Activated T-helper 1 cell treated with anti-CD3 and anti-CD28 coated beads, Interleukin-2, amount 50 U/mL, for 16 hours (primary cell): ENCODE results near the gene MAPK8.

Experiments
- DNase-seq, 2 donors: peaks; one replicate each; pipeline ENCODE4 v3.0.0-alpha.2; 2020; ENCODE audit warnings: low read depth in 1 of 2, low spot score in 1 of 2

Gene MAPK8

GRCh38 chr10:48459270-48460150 lies 153.0 kb downstream of the MAPK8 start:
- no peak for DNase-seq

DNA sequence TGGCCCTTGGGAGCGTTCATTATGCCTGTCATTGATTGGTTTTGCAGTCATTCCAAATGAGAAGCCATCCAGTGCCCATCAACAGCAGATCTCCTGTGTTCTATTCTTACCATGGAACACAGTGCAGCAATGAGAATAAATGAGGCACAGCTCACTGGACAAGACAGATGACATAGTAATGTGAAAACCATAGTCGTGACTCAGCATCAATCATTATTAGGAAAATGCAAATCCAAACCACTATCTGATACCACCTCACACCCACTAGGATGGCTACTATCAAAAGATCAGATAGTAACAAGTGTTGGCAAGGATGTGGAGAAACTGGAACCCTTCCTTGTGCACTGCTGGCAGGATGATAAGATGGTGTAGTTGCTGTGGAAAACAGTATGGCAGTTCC lies 153.7 kb downstream of the MAPK8 start:
- DNase-seq: no peak

DNA sequence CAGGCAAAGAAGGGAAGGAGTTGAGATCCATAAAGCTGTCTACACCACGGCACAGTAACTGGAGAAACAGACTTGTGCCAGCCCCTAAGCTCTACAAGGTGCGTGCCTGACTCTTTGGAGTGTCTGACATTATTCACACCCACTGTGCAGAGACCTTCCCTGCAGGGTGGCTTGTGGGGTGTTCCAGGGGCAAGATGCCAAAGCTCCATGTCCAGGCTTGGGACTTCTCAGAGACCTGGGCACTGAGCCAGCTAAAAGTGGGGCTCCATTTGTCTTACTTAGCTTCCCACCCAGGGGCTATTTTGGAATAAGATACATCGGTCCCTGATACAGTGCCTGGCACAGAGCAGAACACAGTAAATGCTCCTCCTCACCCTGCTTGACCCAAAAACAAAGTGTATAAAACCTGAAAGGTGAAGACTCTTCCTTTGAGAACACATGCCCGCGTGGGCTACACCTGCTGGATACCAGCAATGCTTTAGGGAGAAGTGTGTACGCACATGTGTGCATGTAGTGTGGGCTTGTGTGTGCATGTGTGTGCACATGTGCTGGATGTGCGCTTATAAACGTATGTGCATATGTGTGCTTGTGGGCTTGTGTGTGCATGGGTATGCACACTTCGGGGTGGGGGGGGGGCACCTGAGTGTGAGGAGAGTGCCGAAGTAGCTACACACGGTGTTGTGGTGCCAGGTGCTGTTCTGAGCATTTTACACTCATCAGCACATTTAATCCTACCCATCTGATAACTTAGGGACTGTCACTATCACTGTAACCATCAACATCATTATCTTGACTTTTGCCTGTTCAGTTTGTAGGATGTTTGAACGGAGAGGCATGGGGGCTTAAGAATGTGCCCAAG lies 155.4 kb downstream of the MAPK8 start:
- DNase-seq: no peak

DNA sequence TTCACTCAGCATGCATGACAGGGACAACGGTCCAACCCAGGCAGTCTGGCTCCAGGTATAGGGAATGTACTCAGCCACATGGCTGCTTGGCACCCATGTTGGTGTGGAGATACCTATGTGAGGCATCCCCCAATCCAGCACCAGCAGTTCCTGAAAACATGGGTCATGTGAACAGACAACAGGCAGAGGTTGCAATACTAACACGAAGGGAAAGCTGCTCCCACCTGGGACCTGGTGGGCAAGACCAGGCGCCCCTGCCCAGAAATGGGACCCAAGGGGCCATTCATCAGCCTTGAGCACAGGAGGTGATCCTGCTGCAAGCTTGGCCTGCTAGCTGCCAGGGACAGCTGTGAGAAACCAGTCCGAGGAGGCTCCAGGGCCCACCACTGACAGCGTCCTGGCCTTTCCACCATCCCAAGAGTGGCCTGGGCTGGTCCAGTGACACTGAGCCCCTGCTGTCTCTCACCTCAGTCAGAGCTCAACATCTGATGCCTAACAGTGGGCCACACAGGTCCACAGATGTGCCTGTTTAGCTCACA lies 156.1 kb downstream of the MAPK8 start:
- DNase-seq: peak in 1 of 2 donors; percentile 1

DNA sequence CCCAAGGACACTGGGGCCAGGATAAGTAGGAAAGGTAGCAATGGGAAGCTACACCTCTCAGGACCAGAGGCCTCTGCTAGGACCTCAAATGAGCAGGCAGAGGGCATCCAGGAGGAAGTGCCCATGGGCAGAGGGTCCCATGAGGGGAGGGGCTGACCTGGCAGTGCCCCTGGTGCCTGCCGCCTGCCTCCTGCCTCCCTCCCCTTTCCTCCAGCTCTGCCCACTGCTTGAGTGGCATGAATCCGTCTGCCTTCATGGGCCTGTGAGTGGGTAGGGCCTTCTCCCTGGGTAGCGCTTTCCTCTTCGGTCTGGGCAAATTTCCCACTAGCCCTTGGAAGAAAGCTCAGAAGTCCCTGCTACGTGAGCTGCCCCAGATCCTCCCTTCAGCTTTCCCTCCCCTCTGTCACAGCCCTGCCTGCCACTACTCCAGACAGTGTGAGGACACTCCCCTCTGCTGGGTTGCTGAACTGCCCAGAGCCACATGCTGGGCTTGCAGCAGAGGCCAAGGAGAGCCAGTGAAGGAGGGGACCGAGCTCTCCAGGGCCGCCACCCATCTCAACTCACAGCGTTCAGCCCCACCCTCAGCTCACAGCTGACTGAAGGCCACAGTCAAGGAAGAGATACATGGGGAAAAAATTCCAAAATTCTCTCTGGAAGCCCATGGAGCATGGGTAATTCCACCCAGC lies 157.0 kb downstream of the MAPK8 start:
- DNase-seq: peak in 1 of 2 donors; percentile 2

- peak in 1 of 2 donors; percentile 2 for DNase-seq
These were observed 157.8 kb downstream of the MAPK8 start for GRCh38 chr10:48464121-48464870.

- DNase-seq: peak in 1 of 2 donors; percentile 0
These were observed 158.6 kb downstream of the MAPK8 start for GRCh38 chr10:48464871-48465736.

DNA sequence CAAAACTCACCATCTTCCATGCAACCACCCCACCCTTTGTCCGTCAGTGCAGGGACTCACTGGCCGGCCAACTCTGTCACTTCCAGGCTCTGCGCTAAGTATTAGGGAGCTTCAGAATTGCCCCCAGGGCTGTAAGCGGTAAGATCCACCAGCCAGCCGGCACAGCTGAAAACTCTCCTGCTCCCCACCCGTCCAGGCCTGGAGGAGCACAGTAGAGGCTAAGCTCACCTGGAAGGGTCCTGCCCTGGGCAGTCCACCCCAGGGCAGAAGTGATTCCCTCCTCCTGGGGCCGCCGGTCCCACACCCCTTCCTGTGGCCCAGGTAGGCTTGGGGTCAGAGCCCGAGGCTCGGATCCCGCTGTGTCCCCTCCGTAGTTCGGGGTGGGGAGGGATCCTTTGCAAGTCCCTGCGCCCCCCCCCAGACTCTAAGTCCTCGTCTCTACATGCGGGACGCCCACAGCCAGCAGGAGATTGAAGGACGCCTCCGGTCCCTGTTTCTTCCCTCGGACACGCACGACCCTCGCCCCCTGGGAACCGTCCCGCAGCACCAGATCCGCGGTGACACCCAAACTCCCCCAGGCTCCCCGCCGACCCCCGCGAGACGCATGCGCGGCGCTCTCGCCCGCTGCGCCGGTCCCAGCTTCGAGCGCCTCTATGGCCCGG lies 159.5 kb downstream of the MAPK8 start:
- peak in 1 of 2 donors; percentile 2 for DNase-seq

DNA sequence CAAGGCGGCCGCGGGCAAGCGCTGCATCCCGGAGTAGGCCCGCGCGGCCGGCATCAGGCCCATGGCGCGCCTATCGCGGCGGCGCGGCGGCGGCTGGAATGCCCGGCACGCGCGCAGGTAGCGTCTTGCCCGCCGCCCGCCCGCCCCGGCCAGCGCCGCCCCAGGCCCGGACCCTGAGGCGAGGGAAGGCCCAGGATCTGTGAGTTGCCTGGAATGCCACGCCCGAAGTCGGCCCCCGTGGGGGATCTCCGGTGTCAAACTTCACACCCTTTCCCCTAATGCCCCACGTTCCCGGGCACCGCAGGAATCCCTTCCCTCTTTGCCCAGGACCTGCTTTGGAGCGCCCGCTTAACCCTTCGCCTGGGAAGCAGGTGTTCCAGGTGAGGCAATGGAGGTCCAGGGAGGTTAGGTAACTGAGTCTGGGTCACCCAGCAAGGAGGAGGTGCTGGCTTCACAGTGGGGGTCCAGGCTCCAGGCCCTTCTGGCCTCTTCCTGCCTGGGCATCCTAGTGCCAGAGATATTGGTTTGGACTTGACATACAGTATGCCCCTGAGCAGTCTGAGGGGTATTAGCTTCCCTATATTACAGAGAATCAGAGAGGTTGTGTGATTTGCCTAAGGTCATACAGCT lies 160.2 kb downstream of the MAPK8 start:
- DNase-seq: peak in 1 of 2 donors; percentile 2

DNA sequence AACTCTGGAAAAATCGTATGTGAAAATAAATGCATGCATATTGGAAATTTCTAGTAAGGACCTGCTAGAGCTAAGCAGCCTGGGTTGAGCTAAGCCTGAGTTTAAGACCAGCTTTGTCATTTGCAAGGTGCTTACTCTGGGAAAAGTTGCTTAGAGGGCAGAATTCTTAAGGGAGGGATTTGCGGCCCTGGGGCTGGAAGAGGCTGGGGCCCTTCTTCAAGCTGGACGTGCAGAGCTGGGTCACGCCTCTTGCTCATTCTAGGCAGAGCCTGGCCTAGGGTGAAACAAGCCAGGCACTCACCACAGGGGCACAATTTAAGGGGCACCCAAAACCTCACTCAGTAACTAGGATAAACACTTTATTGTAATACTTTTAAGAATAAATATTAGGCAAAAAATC lies 161.2 kb downstream of the MAPK8 start:
- DNase-seq: no peak

GRCh38 chr10:48468130-48468790 lies 161.8 kb downstream of the MAPK8 start:
- DNase-seq: no peak

GRCh38 chr10:48468866-48469511 lies 162.5 kb downstream of the MAPK8 start:
- DNase-seq: no peak

DNA sequence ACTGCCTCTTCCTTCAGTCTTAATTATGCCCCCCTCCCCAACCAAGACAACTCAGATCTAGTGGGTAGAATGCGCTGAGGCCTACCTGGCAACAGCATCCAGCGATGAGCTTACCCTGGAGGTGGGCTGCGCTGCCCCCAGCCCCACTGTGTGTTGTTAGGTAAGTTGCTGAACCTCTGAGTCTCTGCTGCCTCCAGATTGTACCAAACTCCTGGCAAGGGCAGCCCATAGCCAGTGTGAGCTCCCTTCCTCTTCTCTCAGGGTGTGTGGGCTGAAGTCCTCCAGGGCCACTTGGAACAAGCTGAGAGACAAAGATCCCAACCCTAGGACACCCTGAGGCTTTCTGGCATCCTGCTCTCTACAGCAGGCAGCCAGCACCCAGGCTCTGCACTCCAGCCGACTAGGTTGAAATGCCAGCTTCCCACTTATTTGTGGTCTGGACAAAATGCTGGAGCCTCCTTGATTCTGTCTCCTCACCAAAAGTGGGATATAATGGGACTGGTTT lies 163.1 kb downstream of the MAPK8 start:
- DNase-seq: no peak

DNA sequence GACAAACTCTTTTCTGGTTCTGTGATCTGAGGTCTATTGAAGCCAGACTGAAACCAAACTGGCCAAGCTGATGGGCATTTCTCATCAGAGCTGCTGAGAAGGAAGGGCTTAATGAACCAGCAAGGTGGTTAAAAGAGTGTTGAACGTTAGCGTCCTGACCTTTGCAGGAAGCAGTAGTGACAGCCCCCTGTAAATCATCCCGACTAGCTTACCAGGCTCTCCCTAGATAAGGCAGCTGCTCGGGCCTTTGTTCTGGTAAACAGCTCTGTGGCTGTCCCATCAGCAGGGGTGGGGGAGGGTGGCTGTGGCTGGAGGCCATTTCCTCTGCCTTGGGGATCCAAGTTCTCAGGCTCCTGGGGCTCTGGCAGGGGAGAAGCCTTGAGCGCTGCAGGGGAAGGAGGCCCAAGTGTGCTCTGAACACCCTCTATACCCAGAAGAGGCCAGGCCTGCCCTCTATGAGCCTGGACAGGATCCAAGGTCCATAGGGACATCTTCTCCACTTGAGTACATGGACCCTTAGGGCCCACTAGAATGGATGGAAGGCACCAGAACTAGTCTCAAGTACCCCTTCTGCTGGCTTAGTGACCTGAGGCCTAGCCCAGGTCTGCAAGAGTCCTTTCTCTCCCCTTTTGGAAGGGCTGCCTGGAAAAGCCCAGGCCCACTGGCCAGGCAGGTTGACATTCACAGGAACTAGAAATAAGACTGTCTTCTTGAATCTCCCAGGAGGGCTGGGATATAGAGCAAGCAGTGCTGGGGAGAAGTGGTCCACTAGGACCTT lies 163.8 kb downstream of the MAPK8 start:
- no peak for DNase-seq

DNA sequence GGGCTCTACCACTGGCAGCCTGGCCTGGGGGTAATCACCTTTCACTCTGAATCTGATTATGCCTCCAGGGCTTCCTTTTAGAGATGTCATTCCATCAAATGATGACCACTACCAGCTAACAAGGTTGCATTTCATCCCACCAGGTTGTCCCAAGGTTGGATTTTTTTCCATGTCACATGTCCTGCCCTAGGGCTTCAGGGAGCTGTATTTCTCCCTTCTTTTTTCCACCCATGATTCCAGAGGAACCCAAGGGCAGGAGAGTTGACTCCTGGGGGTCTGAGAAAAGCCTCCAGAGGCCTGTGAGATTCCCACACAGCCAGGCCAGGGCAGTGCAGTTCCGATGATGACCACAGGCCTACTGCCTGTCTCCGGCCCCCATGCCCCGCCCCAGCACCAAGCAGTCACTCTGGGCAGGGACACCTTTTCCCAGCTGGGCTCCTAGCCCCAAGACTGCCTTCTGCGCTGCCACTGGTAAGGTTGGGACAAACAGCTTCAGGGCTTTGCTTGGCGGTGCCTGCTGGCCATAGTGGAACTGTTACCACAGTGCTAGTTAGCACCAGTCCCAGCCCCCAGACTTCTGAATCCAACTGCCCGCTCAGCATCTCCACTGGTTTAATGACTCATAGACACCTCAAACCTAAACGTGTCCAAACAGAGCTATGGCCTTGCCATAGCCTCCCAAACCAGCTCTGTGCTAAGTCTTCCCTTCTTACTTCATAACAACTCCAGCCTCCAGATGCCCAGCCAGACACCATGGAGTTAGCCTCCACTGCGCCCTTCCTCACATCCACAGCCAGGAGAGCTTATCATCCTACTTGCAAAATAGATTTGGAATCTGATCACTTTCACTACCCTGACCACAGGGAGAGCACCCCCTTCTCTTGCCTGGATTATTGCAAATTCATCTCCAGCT lies 164.7 kb downstream of the MAPK8 start:
- no peak for DNase-seq
